Measurements from ENCODE around the gene RALGPS1. TPM values are rescaled to one million over a fixed set of nuclear protein-coding genes. Genes with fewer than 3 reads are reported as not detected.
A peak's percentile ranks its signal among the peaks of the same experiment; 100 is the strongest.

Gene RALGPS1
- total and polyA plus RNA-seq, 4 donors: 34.4 to 80.9 (median 73.2) TPM

- no peaks in the 10 kb centered on the region for H3K9me3 ChIP-seq (ENCODE audit: control insufficient read depth, insufficient read depth, low read length)
- no peaks in the 10 kb centered on the region for H3K27me3 ChIP-seq (ENCODE audit: control insufficient read depth, insufficient read depth, low read length)
- H3K4me1 ChIP-seq (ENCODE audit: control insufficient read depth, insufficient read depth, low read length): peaks cover 60% of the 10 kb centered on the region
- H3K27ac ChIP-seq (ENCODE audit: low read depth, low read length): peak overlapping the region; percentile 27
- H3K4me3 ChIP-seq (ENCODE audit: low read depth, low read length): no peak overlapping the region
- DNase-seq (ENCODE audit: low read depth in 4 of 6, low spot score in 6 of 6): no peak
- 90% methylated on average over 1 of the region's 4 CpGs for WGBS (ENCODE audit: insufficient coverage)
- no peaks in the 10 kb centered on the region for H3K36me3 ChIP-seq (ENCODE audit: control insufficient read depth, insufficient read depth, low read length)
Observed at GRCh38 chr9:127135056-127135745, 220.6 kb downstream of the RALGPS1 start.

DNA sequence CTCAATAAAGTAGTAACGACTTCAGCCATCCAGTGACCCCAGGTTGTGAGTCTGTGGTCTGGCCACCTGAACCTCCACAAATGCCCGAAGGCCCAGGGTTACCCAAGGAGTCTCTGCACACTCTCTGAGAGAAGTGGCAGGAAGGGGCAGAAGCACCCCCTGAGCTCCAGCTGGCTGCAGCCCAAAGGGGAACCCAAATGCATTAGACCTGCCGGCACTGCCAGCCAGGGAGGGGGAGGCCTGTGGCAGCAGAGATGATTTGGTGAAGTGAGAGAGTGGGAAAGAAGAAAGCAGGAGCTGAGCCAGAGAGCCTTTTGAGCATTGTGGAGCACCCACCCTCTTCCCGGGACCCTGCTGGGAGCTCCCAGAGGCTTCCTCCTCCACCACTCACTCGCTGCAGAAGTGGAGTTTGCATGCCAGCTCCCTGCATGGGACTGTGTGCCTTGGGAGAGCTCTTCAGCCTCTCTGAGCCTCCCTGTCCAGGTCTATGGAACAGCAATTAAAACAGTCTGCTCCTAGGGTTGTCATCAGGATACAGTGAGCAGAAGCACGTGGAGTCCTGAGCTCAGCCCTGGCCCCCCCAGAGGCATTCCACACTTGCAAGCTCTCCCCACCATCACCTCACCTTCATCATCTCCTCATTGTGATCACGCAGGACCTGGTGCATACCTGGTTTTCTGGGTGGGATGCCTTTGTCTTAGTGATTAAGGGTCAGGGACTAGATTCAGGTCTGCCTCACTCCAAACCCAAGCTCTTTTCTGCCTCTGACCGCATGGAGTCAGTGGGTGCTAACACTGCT is 221.7 kb downstream of the RALGPS1 start:
- DNase-seq (ENCODE audit: low read depth in 4 of 6, low spot score in 6 of 6): no peak
- WGBS (ENCODE audit: insufficient coverage): 62% methylated on average over 5 of the region's 8 CpGs
- Histone ChIP-seq H3K4me3 (ENCODE audit: low read depth, low read length) (no peak overlapping the region), H3K36me3 (ENCODE audit: control insufficient read depth, insufficient read depth, low read length) (no peaks in the 10 kb centered on the region), H3K9me3 (ENCODE audit: control insufficient read depth, insufficient read depth, low read length) (no peaks in the 10 kb centered on the region), H3K4me1 (ENCODE audit: control insufficient read depth, insufficient read depth, low read length) (peaks cover 57% of the 10 kb centered on the region), H3K27ac (ENCODE audit: low read depth, low read length) (no peak overlapping the region), H3K27me3 (ENCODE audit: control insufficient read depth, insufficient read depth, low read length) (no peaks in the 10 kb centered on the region)

DNA sequence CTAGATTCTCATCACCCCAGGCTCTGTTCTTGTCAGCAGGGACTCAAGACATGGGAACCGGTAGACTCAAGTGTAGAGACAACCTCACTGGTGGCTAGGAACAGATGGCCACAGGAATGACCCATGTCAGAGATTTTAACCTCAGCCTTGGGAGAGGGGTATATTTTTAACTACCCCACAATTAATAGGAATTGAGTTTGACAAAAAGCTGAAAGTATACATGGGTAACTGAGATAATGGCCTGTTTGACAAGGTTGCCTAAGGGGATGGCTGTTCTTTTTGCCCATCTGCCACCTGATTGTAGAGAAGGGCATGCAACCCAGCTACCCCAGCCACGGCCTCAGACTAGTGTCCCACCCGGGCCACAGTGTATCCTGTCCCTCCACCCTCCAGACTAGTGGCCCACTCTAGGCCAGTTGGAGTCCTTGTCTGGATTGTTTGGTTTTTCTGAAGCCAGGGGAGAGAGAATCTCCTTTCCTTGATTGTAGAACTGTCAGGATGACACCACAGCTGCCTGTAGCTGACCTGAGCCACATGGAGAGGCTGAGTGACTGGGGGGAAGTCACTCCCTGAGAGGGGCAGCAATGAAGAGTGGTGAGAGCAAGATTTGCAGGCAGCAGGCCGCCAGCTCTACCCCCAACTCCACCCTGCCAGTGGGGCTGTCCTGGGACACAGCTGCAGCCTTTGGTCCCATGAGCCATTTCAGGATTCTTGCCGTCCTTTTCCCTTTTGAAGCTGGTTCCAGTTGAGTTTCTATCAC is 222.5 kb downstream of the RALGPS1 start:
- Histone ChIP-seq H3K9me3 (ENCODE audit: control insufficient read depth, insufficient read depth, low read length) (no peaks in the 10 kb centered on the region), H3K36me3 (ENCODE audit: control insufficient read depth, insufficient read depth, low read length) (no peaks in the 10 kb centered on the region), H3K4me3 (ENCODE audit: low read depth, low read length) (no peak overlapping the region), H3K27ac (ENCODE audit: low read depth, low read length) (no peak overlapping the region), H3K27me3 (ENCODE audit: control insufficient read depth, insufficient read depth, low read length) (no peaks in the 10 kb centered on the region), H3K4me1 (ENCODE audit: control insufficient read depth, insufficient read depth, low read length) (peaks cover 52% of the 10 kb centered on the region)
- 100% methylated on average over 2 of the region's 5 CpGs for WGBS (ENCODE audit: insufficient coverage)
- DNase-seq (ENCODE audit: low read depth in 4 of 6, low spot score in 6 of 6): no peak

GRCh38 chr9:127137640-127138360 is 223.2 kb downstream of the RALGPS1 start:
- H3K36me3 ChIP-seq (ENCODE audit: control insufficient read depth, insufficient read depth, low read length): no peaks in the 10 kb centered on the region
- no peaks in the 10 kb centered on the region for H3K9me3 ChIP-seq (ENCODE audit: control insufficient read depth, insufficient read depth, low read length)
- 82% methylated on average over 10 of the region's 11 CpGs for WGBS (ENCODE audit: insufficient coverage)
- H3K27me3 ChIP-seq (ENCODE audit: control insufficient read depth, insufficient read depth, low read length): no peaks in the 10 kb centered on the region
- peaks cover 47% of the 10 kb centered on the region for H3K4me1 ChIP-seq (ENCODE audit: control insufficient read depth, insufficient read depth, low read length)
- no peak overlapping the region for H3K4me3 ChIP-seq (ENCODE audit: low read depth, low read length)
- no peak for DNase-seq (ENCODE audit: low read depth in 4 of 6, low spot score in 6 of 6)
- no peak overlapping the region for H3K27ac ChIP-seq (ENCODE audit: low read depth, low read length)

DNA sequence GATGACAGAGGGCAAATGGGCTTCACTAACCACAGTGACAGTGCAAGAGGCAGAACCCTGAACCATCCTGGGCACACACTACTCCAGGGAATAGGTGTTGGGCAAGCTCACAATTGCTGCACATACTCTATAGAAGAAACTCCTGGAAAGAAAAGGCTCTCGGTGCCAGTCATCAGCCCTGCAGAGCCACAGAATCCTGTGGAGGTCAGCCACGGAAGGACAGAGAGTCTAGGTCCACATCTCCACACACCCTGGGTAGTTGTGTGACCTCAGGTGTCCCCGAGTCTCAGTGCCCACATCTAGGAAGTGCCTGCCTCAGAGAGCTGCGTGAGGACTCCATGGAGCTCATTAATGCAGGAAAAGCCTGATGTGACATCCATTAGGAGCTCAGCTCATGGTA is 223.9 kb downstream of the RALGPS1 start:
- DNase-seq (ENCODE audit: low read depth in 4 of 6, low spot score in 6 of 6): no peak
- Histone ChIP-seq H3K9me3 (ENCODE audit: control insufficient read depth, insufficient read depth, low read length) (no peaks in the 10 kb centered on the region), H3K4me1 (ENCODE audit: control insufficient read depth, insufficient read depth, low read length) (peaks cover 40% of the 10 kb centered on the region), H3K27ac (ENCODE audit: low read depth, low read length) (no peak overlapping the region), H3K36me3 (ENCODE audit: control insufficient read depth, insufficient read depth, low read length) (no peaks in the 10 kb centered on the region), H3K4me3 (ENCODE audit: low read depth, low read length) (no peak overlapping the region), H3K27me3 (ENCODE audit: control insufficient read depth, insufficient read depth, low read length) (no peaks in the 10 kb centered on the region)
- WGBS (ENCODE audit: insufficient coverage): 100% methylated on average over 3 of the region's 4 CpGs

- DNase-seq (ENCODE audit: low read depth in 4 of 6, low spot score in 6 of 6): no peak
- Histone ChIP-seq H3K4me1 (ENCODE audit: control insufficient read depth, insufficient read depth, low read length) (peaks cover 33% of the 10 kb centered on the region), H3K27ac (ENCODE audit: low read depth, low read length) (no peak overlapping the region), H3K36me3 (ENCODE audit: control insufficient read depth, insufficient read depth, low read length) (no peaks in the 10 kb centered on the region), H3K4me3 (ENCODE audit: low read depth, low read length) (no peak overlapping the region), H3K9me3 (ENCODE audit: control insufficient read depth, insufficient read depth, low read length) (no peaks in the 10 kb centered on the region), H3K27me3 (ENCODE audit: control insufficient read depth, insufficient read depth, low read length) (no peaks in the 10 kb centered on the region)
- WGBS (ENCODE audit: insufficient coverage): 94% methylated on average over 6 of the region's 8 CpGs
Observed at GRCh38 chr9:127139071-127139731, 224.6 kb downstream of the RALGPS1 start.

- Histone ChIP-seq H3K4me1 (ENCODE audit: control insufficient read depth, insufficient read depth, low read length) (peaks cover 30% of the 10 kb centered on the region), H3K27ac (ENCODE audit: low read depth, low read length) (no peak overlapping the region), H3K27me3 (ENCODE audit: control insufficient read depth, insufficient read depth, low read length) (no peaks in the 10 kb centered on the region), H3K9me3 (ENCODE audit: control insufficient read depth, insufficient read depth, low read length) (no peaks in the 10 kb centered on the region), H3K36me3 (ENCODE audit: control insufficient read depth, insufficient read depth, low read length) (no peaks in the 10 kb centered on the region), H3K4me3 (ENCODE audit: low read depth, low read length) (no peak overlapping the region)
- WGBS (ENCODE audit: insufficient coverage): 100% methylated on average over 5 of the region's 6 CpGs
- DNase-seq (ENCODE audit: low read depth in 4 of 6, low spot score in 6 of 6): no peak
Observed at GRCh38 chr9:127139775-127140174, 225.2 kb downstream of the RALGPS1 start.

GRCh38 chr9:127140181-127140580 is 225.6 kb downstream of the RALGPS1 start:
- no peak overlapping the region for H3K4me3 ChIP-seq (ENCODE audit: low read depth, low read length)
- H3K9me3 ChIP-seq (ENCODE audit: control insufficient read depth, insufficient read depth, low read length): no peaks in the 10 kb centered on the region
- no peak for DNase-seq (ENCODE audit: low read depth in 4 of 6, low spot score in 6 of 6)
- H3K36me3 ChIP-seq (ENCODE audit: control insufficient read depth, insufficient read depth, low read length): no peaks in the 10 kb centered on the region
- no peaks in the 10 kb centered on the region for H3K27me3 ChIP-seq (ENCODE audit: control insufficient read depth, insufficient read depth, low read length)
- no peak overlapping the region for H3K27ac ChIP-seq (ENCODE audit: low read depth, low read length)
- 94% methylated on average over 6 of the region's 6 CpGs for WGBS (ENCODE audit: insufficient coverage)
- peaks cover 26% of the 10 kb centered on the region for H3K4me1 ChIP-seq (ENCODE audit: control insufficient read depth, insufficient read depth, low read length)

All from spinal cord (tissue), 10 donors.